DOHH2 (cell line): ENCODE results near the gene HDAC4.
A peak's percentile ranks its signal among the peaks of the same experiment; 100 is the strongest.

Experiments used
- H3F3A ChIP-seq: fragments of 200-600 bp; sonication (generic), shearing (Covaris generic); 2 replicates; pipeline ENCODE4 v1.6.0; 2016; ENCODE audit warnings: antibody characterized with exemption, mild to moderate bottlenecking; ENCODE audit not compliant: control insufficient read depth, insufficient read depth
- H3K27ac ChIP-seq: fragments of 200-600 bp; sonication (generic); 2 replicates; pipeline ENCODE4 v1.5.1; 2014; ENCODE audit warnings: low read depth, mild to moderate bottlenecking, low read length, moderate library complexity
- H3K27me3 ChIP-seq: fragments of 200-600 bp; sonication (generic); 2 replicates; pipeline ENCODE4 v1.6.1; 2014; ENCODE audit warnings: mild to moderate bottlenecking, low read length, mixed read lengths; ENCODE audit not compliant: control insufficient read depth
- H3K36me3 ChIP-seq: fragments of 200-600 bp; sonication (generic); 2 replicates; pipeline ENCODE4 v1.6.1; 2014; ENCODE audit warnings: mild to moderate bottlenecking, low read length, moderate library complexity, mixed read lengths; ENCODE audit not compliant: control insufficient read depth
- H3K4me1 ChIP-seq: fragments of 200-600 bp; sonication (generic); 2 replicates; pipeline ENCODE4 v1.6.1; 2014; ENCODE audit warnings: mild to moderate bottlenecking, low read length, mixed read lengths; ENCODE audit not compliant: control insufficient read depth
- H3K4me2 ChIP-seq: fragments of 200-600 bp; sonication (generic); 2 replicates; pipeline ENCODE4 v1.6.0; 2014; ENCODE audit warnings: mild to moderate bottlenecking, low read length, moderate library complexity
- H3K4me3 ChIP-seq: fragments of 200-600 bp; sonication (generic); 2 replicates; pipeline ENCODE4 v1.5.1; 2014; ENCODE audit warnings: mild to moderate bottlenecking, low read length, mixed read lengths
- H3K79me2 ChIP-seq: fragments of 200-600 bp; sonication (generic); 2 replicates; pipeline ENCODE4 v1.6.1; 2014; ENCODE audit warnings: mild to moderate bottlenecking, low read length, mixed read lengths; ENCODE audit not compliant: control insufficient read depth
- H3K9me2 ChIP-seq: fragments of 200-600 bp; sonication (generic); replicated peaks from 2 replicates; pipeline ENCODE4 v1.6.1; 2014; ENCODE audit warnings: mild to moderate bottlenecking, low read length, mixed read lengths; ENCODE audit not compliant: control insufficient read depth
- H3K9me3 ChIP-seq: fragments of 200-600 bp; sonication (generic); 2 replicates; pipeline ENCODE4 v1.6.1; 2014; ENCODE audit warnings: antibody characterized with exemption, low read length, mixed read lengths; ENCODE audit not compliant: control insufficient read depth, insufficient read depth
- H4K20me1 ChIP-seq: fragments of 200-600 bp; sonication (generic); 2 replicates; pipeline ENCODE4 v1.6.0; 2014; ENCODE audit warnings: low read depth, mild to moderate bottlenecking, antibody characterized with exemption, low read length, moderate library complexity; ENCODE audit not compliant: control insufficient read depth, insufficient read depth
- EZH2phosphoT487 ChIP-seq: fragments of 200-600 bp; sonication (generic); IDR thresholded peaks from 2 replicates; pipeline ENCODE4 v1.6.1; 2017; ENCODE audit warnings: borderline replicate concordance, mild to moderate bottlenecking, antibody characterized with exemption, low read length, moderate library complexity, mixed read lengths
- TF ChIP-seq, protein P1 (sequence below): fragments of 200-600 bp; sonication (generic); IDR thresholded peaks from one replicate; pipeline ENCODE4 v1.5.1; 2014; ENCODE audit warnings: antibody characterized with exemption, mild to moderate bottlenecking, low read depth, low read length; ENCODE audit not compliant: poor library complexity, severe bottlenecking

Gene HDAC4

DNA sequence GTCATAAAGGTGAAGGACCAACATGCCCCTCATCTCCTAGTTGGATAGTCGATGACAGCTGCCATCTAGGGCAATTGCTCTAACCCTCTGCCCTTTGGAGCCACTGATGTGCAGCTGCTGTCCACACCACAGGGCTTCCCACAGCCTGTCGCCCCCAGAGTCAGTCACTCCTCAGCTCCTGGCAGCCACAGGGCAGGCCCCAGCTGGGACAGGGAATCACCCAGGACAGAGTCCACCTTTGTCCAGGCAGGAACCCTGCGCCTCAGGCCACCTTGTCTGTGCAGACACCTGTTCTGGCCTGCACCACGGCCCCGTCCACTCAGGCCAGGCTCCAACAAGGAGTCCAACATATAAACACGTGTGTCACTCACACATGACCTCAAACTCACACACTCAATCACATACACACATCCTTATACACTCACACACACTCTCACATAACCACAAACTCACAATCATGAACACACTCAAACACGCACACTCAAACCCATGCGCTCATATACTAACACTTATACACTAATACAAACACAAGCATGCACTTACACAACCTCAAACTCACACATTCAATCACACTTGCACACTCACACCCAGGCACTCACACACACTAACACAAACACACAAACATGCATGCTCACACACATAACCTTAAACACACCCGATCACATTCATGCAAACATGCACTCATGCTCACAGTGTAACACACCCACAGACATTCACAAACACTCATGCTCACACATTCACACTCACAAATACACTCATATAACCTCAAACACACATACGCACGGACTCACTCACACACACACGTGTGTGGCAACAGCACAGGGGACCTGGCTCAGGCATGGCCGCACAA is 29.7 kb downstream of the HDAC4 start:
- Histone ChIP-seq H3K4me1 (peaks cover 28% of the 10 kb centered on the region), H3K4me2 (no peak overlapping the region; the same call in 1 of the 2 replicates), H3K79me2 (no peaks in the 10 kb centered on the region), H3K27ac (no peak overlapping the region), H3K9me3 (no peaks in the 10 kb centered on the region), H3K36me3 (no peaks in the 10 kb centered on the region), H3K27me3 (no peaks in the 10 kb centered on the region), H4K20me1 (peaks cover 24% of the 10 kb centered on the region), H3K9me2 (no peaks in the 10 kb centered on the region), H3K4me3 (no peak overlapping the region), H3F3A (no peaks in the 10 kb centered on the region)
- TF ChIP-seq EZH2phosphoT487, result no peak
- TF ChIP-seq, protein P1, sequence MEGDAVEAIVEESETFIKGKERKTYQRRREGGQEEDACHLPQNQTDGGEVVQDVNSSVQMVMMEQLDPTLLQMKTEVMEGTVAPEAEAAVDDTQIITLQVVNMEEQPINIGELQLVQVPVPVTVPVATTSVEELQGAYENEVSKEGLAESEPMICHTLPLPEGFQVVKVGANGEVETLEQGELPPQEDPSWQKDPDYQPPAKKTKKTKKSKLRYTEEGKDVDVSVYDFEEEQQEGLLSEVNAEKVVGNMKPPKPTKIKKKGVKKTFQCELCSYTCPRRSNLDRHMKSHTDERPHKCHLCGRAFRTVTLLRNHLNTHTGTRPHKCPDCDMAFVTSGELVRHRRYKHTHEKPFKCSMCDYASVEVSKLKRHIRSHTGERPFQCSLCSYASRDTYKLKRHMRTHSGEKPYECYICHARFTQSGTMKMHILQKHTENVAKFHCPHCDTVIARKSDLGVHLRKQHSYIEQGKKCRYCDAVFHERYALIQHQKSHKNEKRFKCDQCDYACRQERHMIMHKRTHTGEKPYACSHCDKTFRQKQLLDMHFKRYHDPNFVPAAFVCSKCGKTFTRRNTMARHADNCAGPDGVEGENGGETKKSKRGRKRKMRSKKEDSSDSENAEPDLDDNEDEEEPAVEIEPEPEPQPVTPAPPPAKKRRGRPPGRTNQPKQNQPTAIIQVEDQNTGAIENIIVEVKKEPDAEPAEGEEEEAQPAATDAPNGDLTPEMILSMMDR, result no peak

DNA sequence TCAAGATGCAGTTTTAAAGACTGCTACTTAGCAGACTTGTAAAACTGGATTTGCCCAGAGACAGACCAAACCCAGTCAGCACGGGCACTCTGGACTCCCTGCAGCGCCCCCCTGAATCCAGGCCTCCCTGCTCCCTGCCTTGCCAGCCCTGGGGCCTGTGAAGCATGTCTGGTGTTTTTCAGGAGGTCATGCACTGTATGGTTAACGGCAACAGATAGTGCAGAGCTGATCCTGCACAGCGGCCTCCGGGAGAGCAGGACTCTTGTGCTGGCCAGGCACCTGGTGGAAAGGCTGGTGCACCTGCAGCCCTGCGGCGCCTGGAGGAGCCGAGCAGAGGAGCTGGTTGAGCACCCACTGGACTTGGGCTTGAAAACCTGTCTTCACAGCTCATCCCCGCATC is 30.4 kb downstream of the HDAC4 start:
- Histone ChIP-seq H3K27ac (no peak overlapping the region), H3K36me3 (no peaks in the 10 kb centered on the region), H3K4me3 (peak overlapping the region; percentile 6; the same call in 1 of the 2 replicates), H4K20me1 (peaks cover 24% of the 10 kb centered on the region), H3K9me3 (no peaks in the 10 kb centered on the region), H3K9me2 (no peaks in the 10 kb centered on the region), H3K4me2 (peak overlapping the region; percentile 51), H3K27me3 (no peaks in the 10 kb centered on the region), H3K79me2 (no peaks in the 10 kb centered on the region), H3K4me1 (peaks cover 28% of the 10 kb centered on the region), H3F3A (no peaks in the 10 kb centered on the region)
- TF ChIP-seq, protein P1, result no peak
- TF ChIP-seq EZH2phosphoT487, result no peak

DNA sequence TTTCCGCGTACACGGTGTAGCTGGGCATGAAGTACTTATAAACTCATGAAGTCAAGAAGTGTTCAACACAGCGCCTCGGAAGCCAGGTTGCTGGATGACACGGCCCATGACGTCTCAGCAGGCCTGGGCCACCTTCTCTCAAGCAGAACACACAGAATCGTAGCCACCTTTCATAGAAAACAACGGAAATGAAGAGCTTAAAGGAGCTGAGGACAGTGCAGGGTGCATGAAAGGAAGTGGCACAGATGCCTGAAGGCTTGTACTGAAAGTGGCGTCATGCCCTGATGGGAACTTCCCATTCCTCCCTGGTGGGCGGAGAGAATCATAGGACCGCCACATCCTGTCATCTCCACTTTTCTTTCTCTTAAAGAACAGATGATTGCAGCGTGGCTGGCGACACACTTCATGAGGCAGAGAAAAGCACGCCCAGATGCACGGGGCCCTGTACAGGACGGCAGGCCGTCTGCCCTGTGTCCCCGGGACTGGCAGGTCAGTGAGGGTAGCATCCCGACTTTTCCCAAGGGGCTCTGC is 31.1 kb downstream of the HDAC4 start:
- H3K79me2 ChIP-seq, result no peaks in the 10 kb centered on the region
- H3K4me2 ChIP-seq, result peak overlapping the region; percentile 51
- no peak for TF ChIP-seq EZH2phosphoT487
- TF ChIP-seq, protein P1, result no peak

More for the DNA sequence above, 31.1 kb downstream of the HDAC4 start:
- no peaks in the 10 kb centered on the region for H3K9me2 ChIP-seq
- no peaks in the 10 kb centered on the region for H3K9me3 ChIP-seq
- no peaks in the 10 kb centered on the region for H3K27me3 ChIP-seq
- H3F3A ChIP-seq, result no peaks in the 10 kb centered on the region
- no peaks in the 10 kb centered on the region for H3K36me3 ChIP-seq
- H3K4me1 ChIP-seq, result peaks cover 28% of the 10 kb centered on the region
- H3K27ac ChIP-seq, result no peak overlapping the region
- H4K20me1 ChIP-seq, result peaks cover 24% of the 10 kb centered on the region
- 0 out of 2 replicates have a peak overlapping the region, but pooled peaks have one; percentile 6 for H3K4me3 ChIP-seq
